ENCODE results near the gene SERPINA6.
"Not testable (repeated sequence)": the region's sequence is repeated elsewhere in the genome, so short reads cannot be mapped to it uniquely, and the experiment has no call there.

SERPINA6 gene

GRCh38 chr14:94328196-94328595 lies 5.1 kb upstream of the SERPINA6 start:
- DNase-seq (ENCODE audit: low read depth, low spot score), result no peak

- DNase-seq (ENCODE audit: low read depth, low spot score), result no peak
These were observed 1.5 kb downstream of the SERPINA6 start for GRCh38 chr14:94321421-94322271.

- no peak for DNase-seq (ENCODE audit: low read depth, low spot score)
These were observed 2.9 kb downstream of the SERPINA6 start for GRCh38 chr14:94320243-94320642.

GRCh38 chr14:94317259-94317658 lies 5.9 kb downstream of the SERPINA6 start:
- no peak for DNase-seq (ENCODE audit: low read depth, low spot score)

GRCh38 chr14:94316692-94317091 lies 6.4 kb downstream of the SERPINA6 start:
- no peak for DNase-seq (ENCODE audit: low read depth, low spot score)

- no peak for DNase-seq (ENCODE audit: low read depth, low spot score)
These were observed 8.2 kb downstream of the SERPINA6 start for GRCh38 chr14:94314890-94315289.

GRCh38 chr14:94313991-94314655 lies 9.0 kb downstream of the SERPINA6 start:
- no peak for DNase-seq (ENCODE audit: low read depth, low spot score)

GRCh38 chr14:94312481-94313246 lies 10.5 kb downstream of the SERPINA6 start:
- DNase-seq (ENCODE audit: low read depth, low spot score), result no peak

- no peak for DNase-seq (ENCODE audit: low read depth, low spot score)
These were observed 12.9 kb downstream of the SERPINA6 start for GRCh38 chr14:94310248-94310647.

- DNase-seq (ENCODE audit: low read depth, low spot score), result no peak
These were observed 13.4 kb downstream of the SERPINA6 start for GRCh38 chr14:94309721-94310120.

- peak; percentile 21 for DNase-seq (ENCODE audit: low read depth, low spot score)
These were observed 15.6 kb downstream of the SERPINA6 start for GRCh38 chr14:94307410-94307992.

GRCh38 chr14:94306047-94306978 lies 16.8 kb downstream of the SERPINA6 start:
- no peak for DNase-seq (ENCODE audit: low read depth, low spot score)

- DNase-seq (ENCODE audit: low read depth, low spot score), result no peak
These were observed 17.5 kb downstream of the SERPINA6 start for GRCh38 chr14:94305620-94306019.

- no peak for DNase-seq (ENCODE audit: low read depth, low spot score)
These were observed 18.9 kb downstream of the SERPINA6 start for GRCh38 chr14:94304243-94304642.

GRCh38 chr14:94303111-94303510 lies 20.0 kb downstream of the SERPINA6 start:
- no peak for DNase-seq (ENCODE audit: low read depth, low spot score)

- DNase-seq (ENCODE audit: low read depth, low spot score), result no peak
These were observed 25.0 kb downstream of the SERPINA6 start for GRCh38 chr14:94298130-94298529.

GRCh38 chr14:94296181-94296545 lies 27.0 kb downstream of the SERPINA6 start:
- DNase-seq (ENCODE audit: low read depth, low spot score), result not testable (repeated sequence)

GRCh38 chr14:94295360-94296180 lies 27.6 kb downstream of the SERPINA6 start:
- DNase-seq (ENCODE audit: low read depth, low spot score), result no peak

GRCh38 chr14:94293578-94293924 lies 29.6 kb downstream of the SERPINA6 start:
- no peak for DNase-seq (ENCODE audit: low read depth, low spot score)
